Activated CD4-positive, alpha-beta T cell treated with anti-CD3 and anti-CD28 coated beads, Interleukin-2, amount 50 U/mL, for 16 hours (primary cell): ENCODE measurements around the gene RSPH1.

Source experiments
- DNase-seq: peaks from one replicate; pipeline ENCODE4 v3.0.0-alpha.2; 2020

RSPH1 gene

DNA sequence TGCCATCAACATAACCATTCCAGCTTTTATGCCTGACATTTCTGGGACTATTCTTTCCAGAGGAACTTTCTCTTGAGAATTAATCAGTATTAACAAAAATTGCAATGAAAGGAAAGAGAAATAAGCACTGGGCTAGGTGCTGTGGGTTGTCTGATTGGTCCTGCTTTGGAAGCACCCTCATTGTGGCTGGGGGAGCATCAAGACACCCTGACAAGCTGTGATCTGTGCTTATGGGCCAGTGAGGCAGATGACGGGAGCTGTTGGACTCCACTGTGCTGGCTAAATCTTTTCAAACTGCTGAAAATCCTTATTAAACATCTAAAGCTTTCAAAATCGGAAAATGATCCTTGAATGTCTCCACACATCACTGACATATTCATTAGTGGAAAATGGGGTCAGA lies 72.3 kb downstream of the RSPH1 start:
- no peak for DNase-seq

DNA sequence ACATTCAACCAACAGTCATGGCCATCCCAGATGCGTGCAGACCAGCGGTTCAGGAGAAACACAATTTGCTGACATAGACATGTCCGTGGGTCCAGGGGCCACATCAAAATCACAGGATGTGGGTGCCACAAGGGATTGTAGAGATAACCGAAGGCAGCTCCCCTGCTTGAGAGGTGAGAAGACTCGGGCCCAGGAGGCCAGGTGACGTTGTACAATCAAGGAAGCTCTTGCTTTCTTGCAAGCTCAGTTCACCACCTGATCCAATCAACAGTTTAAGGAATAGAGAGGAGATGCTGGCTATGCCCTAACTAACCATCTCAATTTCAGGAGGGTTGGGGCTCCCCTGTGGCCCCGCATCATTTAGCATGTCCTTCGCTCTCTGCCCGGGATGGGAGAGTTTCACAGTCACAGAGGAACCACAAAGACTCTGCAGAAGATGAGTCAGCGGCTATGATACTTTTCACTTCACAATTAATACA lies 72.8 kb downstream of the RSPH1 start:
- peak; percentile 75 for DNase-seq
